Measurements from ENCODE around the gene ASXL1. TPM values are rescaled to one million over a fixed set of nuclear protein-coding genes. Genes with fewer than 3 reads are reported as not detected.
"Not testable (repeated sequence)": the region's sequence is repeated elsewhere in the genome, so short reads cannot be mapped to it uniquely, and the experiment has no call there.

ASXL1 gene
- total RNA-seq, 1 experiment from 2014 or later = 38.8 TPM

DNA sequence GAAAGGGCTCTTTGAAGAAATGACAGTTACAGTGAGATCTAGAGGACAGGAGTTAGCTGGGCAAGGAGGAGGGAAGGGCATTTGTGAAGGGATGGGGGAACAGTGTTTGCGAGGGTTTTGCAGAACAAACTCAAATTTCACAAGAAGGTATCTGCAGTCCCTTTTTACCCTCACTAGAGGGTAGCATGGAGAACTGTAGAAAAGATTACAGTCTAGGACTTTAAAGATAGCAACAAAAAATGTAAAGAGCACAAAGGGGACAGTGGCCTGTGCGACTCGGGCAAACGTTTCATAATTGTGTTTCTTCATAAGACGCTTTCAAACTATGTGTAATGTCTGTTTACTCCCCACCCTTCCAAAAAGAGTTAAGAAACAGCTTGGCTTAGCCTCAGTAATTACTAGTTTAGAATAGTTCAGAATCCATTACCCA is 21.2 kb upstream of the ASXL1 start:
- peak; percentile 19 for DNase-seq (ENCODE audit: low read depth)

DNA sequence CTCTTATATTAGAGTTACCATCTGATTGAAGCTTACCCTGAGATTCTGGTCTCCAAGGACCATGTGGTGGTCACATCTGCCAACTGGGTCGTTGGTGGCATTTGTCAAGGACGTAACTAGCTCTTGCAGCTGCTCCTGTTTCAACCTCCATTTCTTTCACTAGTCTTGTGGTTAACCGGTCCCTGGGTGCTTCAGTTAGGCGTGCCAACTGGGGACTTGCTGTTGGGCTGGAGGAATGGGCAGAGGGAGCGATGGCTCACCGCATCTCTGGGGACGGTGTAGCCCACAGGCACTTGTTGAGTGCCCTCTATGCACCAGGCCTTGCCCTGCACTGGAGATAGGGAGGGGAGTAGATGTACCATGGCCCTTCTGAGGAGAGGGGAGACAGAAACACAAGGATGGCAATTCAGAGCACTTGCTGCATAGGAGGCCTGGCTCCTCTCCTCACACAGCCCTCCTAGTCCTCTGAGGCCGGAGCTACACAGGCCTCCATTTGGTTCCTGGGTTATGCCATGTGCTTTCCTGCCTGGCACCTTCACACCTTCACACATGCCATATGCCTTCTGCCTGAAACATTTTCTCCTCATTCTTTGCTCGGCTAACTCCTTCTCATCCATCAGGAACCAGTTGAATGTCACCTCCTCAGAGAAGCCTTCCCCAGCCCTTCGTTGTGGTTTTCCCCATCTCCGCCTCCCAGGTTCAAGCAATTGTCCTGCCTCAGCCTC is 20.0 kb upstream of the ASXL1 start:
- no peak for DNase-seq (ENCODE audit: low read depth)

- DNase-seq (ENCODE audit: low read depth) = no peak
Measured at GRCh38 chr20:32338665-32339064, 19.5 kb upstream of the ASXL1 start.

- no peak for DNase-seq (ENCODE audit: low read depth)
Measured at GRCh38 chr20:32339116-32339515, 19.0 kb upstream of the ASXL1 start.

- not testable (repeated sequence) for DNase-seq (ENCODE audit: low read depth)
Measured at GRCh38 chr20:32341053-32341452, 17.1 kb upstream of the ASXL1 start.

- DNase-seq (ENCODE audit: low read depth) = peak; percentile 54
Measured at GRCh38 chr20:32343439-32343838, 14.7 kb upstream of the ASXL1 start.

DNA sequence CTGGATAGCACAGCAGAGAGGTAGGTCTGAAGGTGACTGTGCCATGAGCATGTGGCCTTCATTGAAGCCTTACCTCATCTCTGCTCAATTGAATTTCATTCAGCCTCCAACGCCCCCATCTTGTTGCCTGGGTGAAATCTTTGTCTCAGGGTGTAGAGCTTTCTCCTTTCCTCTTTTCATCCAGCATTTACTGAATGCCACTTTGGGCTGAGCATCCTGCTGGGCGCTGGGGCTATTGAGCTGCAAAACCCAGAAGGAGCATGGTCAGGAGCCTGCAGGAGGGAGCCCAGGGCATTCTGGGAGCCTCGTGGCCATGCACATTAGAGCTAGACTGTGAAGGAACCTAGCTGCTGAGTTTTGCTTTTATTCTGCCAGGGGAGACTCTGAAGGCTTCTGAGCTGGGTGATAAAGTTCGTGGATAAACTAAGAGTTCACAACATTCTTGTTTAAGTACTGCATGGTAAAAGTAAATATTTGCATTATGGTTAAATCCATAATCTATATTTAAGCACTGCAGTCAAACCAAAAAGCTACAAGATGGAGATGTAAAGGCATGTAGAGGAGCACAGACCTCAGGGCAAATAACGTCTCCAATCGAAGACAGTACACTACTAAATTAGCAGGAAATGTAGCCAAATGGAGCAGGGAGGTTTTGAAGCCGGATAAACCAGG is 13.2 kb upstream of the ASXL1 start:
- DNase-seq (ENCODE audit: low read depth) = no peak

- DNase-seq (ENCODE audit: low read depth) = no peak
Measured at GRCh38 chr20:32348207-32348606, 9.9 kb upstream of the ASXL1 start.

DNA sequence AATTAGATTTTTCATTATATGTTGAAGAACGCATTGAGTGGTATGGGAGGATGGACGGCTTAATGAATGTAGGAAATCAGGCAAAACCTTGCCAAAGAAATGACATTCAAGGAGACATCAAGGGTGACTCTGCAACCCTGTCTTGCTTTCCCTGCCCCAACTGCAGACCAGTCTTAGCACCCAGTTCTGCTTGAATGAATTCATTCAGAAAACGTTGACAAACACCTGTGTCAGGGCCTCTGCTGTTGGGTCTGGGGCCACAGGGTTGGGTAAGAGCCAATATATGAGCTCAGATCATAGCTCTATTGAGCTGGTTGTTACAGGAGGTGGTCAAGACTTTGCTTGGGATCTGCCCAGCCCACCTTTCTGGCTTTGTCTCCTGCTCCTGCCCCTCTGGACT is 7.7 kb upstream of the ASXL1 start:
- DNase-seq (ENCODE audit: low read depth) = no peak

DNA sequence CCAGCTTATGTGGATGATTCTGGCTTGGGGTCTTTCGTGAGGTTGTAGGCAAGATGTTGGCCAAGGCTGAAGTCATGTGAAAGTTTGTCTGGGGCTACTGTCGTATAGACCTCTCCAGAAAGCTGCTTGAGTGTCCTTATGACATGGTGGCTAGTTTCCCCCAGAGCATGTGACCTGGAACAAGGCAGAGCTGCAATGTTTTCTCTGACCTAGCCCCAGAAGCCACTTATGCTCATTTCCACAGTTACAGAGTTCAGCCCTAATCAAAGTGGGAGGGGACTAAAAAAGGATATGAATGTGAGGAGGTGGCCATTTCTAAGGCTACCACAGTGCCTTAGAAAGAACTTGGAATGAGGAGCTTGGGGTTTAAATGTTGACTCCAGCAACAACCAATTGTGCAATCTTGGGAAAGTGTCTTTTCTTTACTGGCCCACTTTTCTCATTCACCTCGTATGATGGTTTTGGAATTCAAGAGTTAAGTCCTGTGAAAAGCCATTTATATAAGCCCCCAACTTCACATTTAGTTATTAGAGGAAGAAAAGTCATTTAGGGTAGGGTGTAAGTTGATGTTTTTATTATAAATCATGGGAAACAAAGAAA is 5.9 kb upstream of the ASXL1 start:
- DNase-seq (ENCODE audit: low read depth) = no peak

GRCh38 chr20:32353848-32354496 is 4.2 kb upstream of the ASXL1 start:
- no peak for DNase-seq (ENCODE audit: low read depth)

DNA sequence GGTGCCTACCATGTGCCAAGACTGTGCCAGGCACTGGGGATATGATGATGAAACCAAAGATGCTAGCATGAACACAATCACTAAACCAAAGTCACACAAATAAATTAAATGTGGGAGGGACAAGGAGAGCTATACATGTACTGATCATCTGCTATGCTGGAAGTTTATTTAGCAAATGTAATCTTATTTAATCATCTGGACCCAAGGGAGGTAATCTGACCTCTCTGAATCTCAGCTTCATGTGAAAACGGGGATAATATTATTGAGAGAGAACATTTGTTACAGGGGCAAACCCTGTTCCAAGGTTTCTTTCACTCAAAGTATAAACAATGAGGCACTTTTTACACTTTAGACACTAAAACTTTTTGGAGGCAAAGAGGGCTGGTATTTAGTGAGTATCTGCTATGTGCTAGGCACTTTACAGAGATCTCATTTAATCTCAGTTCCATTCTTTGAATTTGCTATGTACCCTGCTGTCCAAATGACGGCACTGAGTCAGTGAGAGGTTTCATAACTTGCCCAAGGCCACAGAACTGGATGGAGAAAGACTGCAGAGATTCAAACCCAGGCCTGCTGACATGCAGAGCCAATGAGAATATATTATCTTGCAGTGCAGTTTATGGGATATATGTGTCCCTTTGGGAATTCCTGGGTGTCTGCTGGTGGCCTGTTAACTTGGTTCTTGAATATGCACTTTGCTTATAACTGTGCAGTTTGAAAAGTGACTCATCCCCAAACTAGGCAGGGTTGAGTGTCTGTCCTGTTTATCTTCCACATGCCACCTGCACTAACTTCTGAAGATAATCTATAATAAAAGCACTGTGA is 3.3 kb upstream of the ASXL1 start:
- peak; percentile 70 for DNase-seq (ENCODE audit: low read depth)

DNA sequence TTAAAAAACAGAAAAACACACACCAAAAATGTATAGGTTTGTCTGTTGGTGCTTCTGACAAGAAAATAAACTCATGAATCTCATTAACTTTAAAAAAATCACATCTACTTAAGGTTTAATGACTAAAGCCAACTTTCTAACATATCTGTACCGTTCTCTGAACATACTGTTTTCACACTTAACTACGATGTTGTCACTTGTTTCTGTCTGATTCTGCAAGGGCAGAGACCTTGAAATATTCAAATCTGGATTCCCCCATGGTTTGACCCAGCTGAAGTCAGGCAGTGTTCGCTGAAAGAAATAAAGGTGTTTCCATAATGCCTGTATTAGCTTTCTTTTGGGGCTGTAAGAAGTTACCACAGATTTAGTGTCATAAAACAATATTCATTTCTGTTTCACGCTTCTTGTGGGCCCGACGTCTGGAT is 2.7 kb upstream of the ASXL1 start:
- DNase-seq (ENCODE audit: low read depth) = no peak

- peak; percentile 74 for DNase-seq (ENCODE audit: low read depth)
Measured at GRCh38 chr20:32355907-32356621, 2.1 kb upstream of the ASXL1 start.

DNA sequence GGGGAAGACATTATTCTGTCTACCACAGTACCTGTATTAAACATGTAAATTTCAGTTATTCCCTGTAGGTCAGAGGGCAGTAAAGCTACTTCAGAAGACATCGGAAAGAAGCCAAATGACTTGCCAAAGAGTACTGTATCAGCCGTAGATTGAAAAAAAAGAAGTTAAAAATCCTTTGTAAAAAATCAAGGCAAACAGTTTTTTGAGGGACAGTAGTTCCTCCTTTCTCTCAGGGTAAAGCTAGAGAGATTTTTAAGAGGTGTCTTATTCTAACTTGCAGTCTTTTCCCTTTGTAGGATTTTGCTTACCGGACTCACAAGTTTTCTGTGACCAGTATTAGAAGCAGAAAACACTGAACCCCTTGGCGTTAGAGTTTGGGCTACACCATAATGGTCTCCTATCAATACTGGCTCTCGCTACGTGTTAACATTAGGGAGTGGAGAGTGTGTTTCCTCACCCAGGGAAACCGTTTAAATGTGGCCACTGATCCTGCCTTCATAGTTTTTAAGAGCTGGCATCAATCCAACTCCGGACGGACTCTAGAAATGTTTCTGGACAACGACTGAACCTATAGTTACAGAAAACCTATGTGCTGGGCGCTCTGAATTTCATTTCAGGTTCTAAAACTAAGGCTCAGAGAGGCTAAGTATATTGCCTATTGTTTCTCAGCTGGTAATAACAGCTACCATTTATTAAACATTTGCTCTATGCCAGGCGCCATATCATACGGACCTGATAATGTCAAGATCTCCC is 1.3 kb upstream of the ASXL1 start:
- DNase-seq (ENCODE audit: low read depth) = no peak

- DNase-seq (ENCODE audit: low read depth) = no peak
Measured at GRCh38 chr20:32357375-32357868, 709 bp upstream of the ASXL1 start.

GRCh38 chr20:32358632-32358882 is 426 bp downstream of the ASXL1 start:
- DNase-seq (ENCODE audit: low read depth) = no peak

GRCh38 chr20:32358883-32359632 is 927 bp downstream of the ASXL1 start:
- DNase-seq (ENCODE audit: low read depth) = peak; percentile 58
